ENCODE measurements around the gene YPEL4.

Gene YPEL4

GRCh38 chr11:57648801-57649735 is 644 bp downstream of the YPEL4 start:
- TF ChIP-seq CTCF (IDR thresholded peaks at IDR 0.05; ENCODE audit: low read depth, low read length): no peak
- H3K4me3 ChIP-seq (ENCODE audit: low read depth, low read length): peak overlapping the region; percentile 62

- H3K4me3 ChIP-seq (ENCODE audit: low read depth, low read length): peak overlapping the region; percentile 62
- TF ChIP-seq CTCF (IDR thresholded peaks at IDR 0.05; ENCODE audit: low read depth, low read length): no peak
These were observed 1.5 kb downstream of the YPEL4 start for GRCh38 chr11:57647960-57648800.

GRCh38 chr11:57647372-57647771 is 2.3 kb downstream of the YPEL4 start:
- TF ChIP-seq CTCF (IDR thresholded peaks at IDR 0.05; ENCODE audit: low read depth, low read length): no peak
- H3K4me3 ChIP-seq (ENCODE audit: low read depth, low read length): no peak overlapping the region

- no peak overlapping the region for H3K4me3 ChIP-seq (ENCODE audit: low read depth, low read length)
- TF ChIP-seq CTCF (IDR thresholded peaks at IDR 0.05; ENCODE audit: low read depth, low read length): no peak
These were observed 2.9 kb downstream of the YPEL4 start for GRCh38 chr11:57646799-57647303.

- no peak overlapping the region for H3K4me3 ChIP-seq (ENCODE audit: low read depth, low read length)
- TF ChIP-seq CTCF (IDR thresholded peaks at IDR 0.05; ENCODE audit: low read depth, low read length): no peak
These were observed 3.4 kb downstream of the YPEL4 start for GRCh38 chr11:57646194-57646798.

- H3K4me3 ChIP-seq (ENCODE audit: low read depth, low read length): no peak overlapping the region
- TF ChIP-seq CTCF (IDR thresholded peaks at IDR 0.05; ENCODE audit: low read depth, low read length): no peak
These were observed 4.0 kb downstream of the YPEL4 start for GRCh38 chr11:57645689-57646085.
